DOHH2 (cell line): ENCODE measurements around the gene ZNF862.

ENCODE experiments used
- H3F3A ChIP-seq: fragments of 200-600 bp; sonication (generic), shearing (Covaris generic); 2 replicates; pipeline ENCODE4 v1.6.0; 2016; ENCODE audit warnings: antibody characterized with exemption, mild to moderate bottlenecking; ENCODE audit not compliant: control insufficient read depth, insufficient read depth
- H3K27ac ChIP-seq: fragments of 200-600 bp; sonication (generic); 2 replicates; pipeline ENCODE4 v1.5.1; 2014; ENCODE audit warnings: low read depth, mild to moderate bottlenecking, low read length, moderate library complexity
- H3K27me3 ChIP-seq: fragments of 200-600 bp; sonication (generic); 2 replicates; pipeline ENCODE4 v1.6.1; 2014; ENCODE audit warnings: mild to moderate bottlenecking, low read length, mixed read lengths; ENCODE audit not compliant: control insufficient read depth
- H3K36me3 ChIP-seq: fragments of 200-600 bp; sonication (generic); 2 replicates; pipeline ENCODE4 v1.6.1; 2014; ENCODE audit warnings: mild to moderate bottlenecking, low read length, moderate library complexity, mixed read lengths; ENCODE audit not compliant: control insufficient read depth
- H3K4me1 ChIP-seq: fragments of 200-600 bp; sonication (generic); 2 replicates; pipeline ENCODE4 v1.6.1; 2014; ENCODE audit warnings: mild to moderate bottlenecking, low read length, mixed read lengths; ENCODE audit not compliant: control insufficient read depth
- H3K4me2 ChIP-seq: fragments of 200-600 bp; sonication (generic); 2 replicates; pipeline ENCODE4 v1.6.0; 2014; ENCODE audit warnings: mild to moderate bottlenecking, low read length, moderate library complexity
- H3K4me3 ChIP-seq: fragments of 200-600 bp; sonication (generic); 2 replicates; pipeline ENCODE4 v1.5.1; 2014; ENCODE audit warnings: mild to moderate bottlenecking, low read length, mixed read lengths
- H3K79me2 ChIP-seq: fragments of 200-600 bp; sonication (generic); 2 replicates; pipeline ENCODE4 v1.6.1; 2014; ENCODE audit warnings: mild to moderate bottlenecking, low read length, mixed read lengths; ENCODE audit not compliant: control insufficient read depth
- H3K9me2 ChIP-seq: fragments of 200-600 bp; sonication (generic); replicated peaks from 2 replicates; pipeline ENCODE4 v1.6.1; 2014; ENCODE audit warnings: mild to moderate bottlenecking, low read length, mixed read lengths; ENCODE audit not compliant: control insufficient read depth
- H3K9me3 ChIP-seq: fragments of 200-600 bp; sonication (generic); 2 replicates; pipeline ENCODE4 v1.6.1; 2014; ENCODE audit warnings: antibody characterized with exemption, low read length, mixed read lengths; ENCODE audit not compliant: control insufficient read depth, insufficient read depth
- H4K20me1 ChIP-seq: fragments of 200-600 bp; sonication (generic); 2 replicates; pipeline ENCODE4 v1.6.0; 2014; ENCODE audit warnings: low read depth, mild to moderate bottlenecking, antibody characterized with exemption, low read length, moderate library complexity; ENCODE audit not compliant: control insufficient read depth, insufficient read depth
- CTCF ChIP-seq: fragments of 200-600 bp; sonication (generic); IDR thresholded peaks from one replicate; pipeline ENCODE4 v1.5.1; 2014; ENCODE audit warnings: antibody characterized with exemption, mild to moderate bottlenecking, low read depth, low read length; ENCODE audit not compliant: poor library complexity, severe bottlenecking
- EZH2phosphoT487 ChIP-seq: fragments of 200-600 bp; sonication (generic); IDR thresholded peaks from 2 replicates; pipeline ENCODE4 v1.6.1; 2017; ENCODE audit warnings: borderline replicate concordance, mild to moderate bottlenecking, antibody characterized with exemption, low read length, moderate library complexity, mixed read lengths

Gene ZNF862

DNA sequence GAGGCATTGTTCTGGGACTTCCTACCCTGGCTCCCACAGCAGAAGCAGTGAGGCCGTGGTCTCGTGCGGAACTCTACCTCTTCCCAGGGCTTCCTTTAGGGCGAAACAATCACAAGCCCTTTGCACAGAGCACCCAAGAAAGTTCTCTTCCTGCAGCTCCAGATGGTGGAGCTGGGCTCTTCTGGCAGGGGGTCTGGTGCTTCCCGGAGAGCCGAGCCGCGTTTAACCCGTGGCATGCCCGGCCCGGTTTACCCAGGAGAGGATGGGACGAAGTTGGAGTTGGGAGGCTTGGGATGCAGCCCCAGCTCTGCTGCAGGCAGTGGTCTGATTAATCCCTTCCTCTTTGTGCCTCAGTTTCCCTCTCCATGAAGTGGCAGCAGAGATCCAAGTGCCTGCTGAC, 26.6 kb downstream of the ZNF862 start:
- H3K4me3 ChIP-seq, result no peak overlapping the region
- H3K9me3 ChIP-seq, result no peaks in the 10 kb centered on the region
- no peak for TF ChIP-seq CTCF
- TF ChIP-seq EZH2phosphoT487, result no peak
- H3K27ac ChIP-seq, result no peak overlapping the region
- no peaks in the 10 kb centered on the region; the same call in 1 of the 2 replicates for H3K36me3 ChIP-seq
- no peaks in the 10 kb centered on the region for H3K27me3 ChIP-seq
- no peak overlapping the region for H3K4me2 ChIP-seq
- H3F3A ChIP-seq, result no peaks in the 10 kb centered on the region
- H3K79me2 ChIP-seq, result no peaks in the 10 kb centered on the region
- no peaks in the 10 kb centered on the region for H3K9me2 ChIP-seq
- H4K20me1 ChIP-seq, result no peaks in the 10 kb centered on the region
- H3K4me1 ChIP-seq, result peaks cover 7% of the 10 kb centered on the region; the same call in 1 of the 2 replicates

GRCh38 chr7:149865437-149865836, 27.3 kb downstream of the ZNF862 start:
- no peaks in the 10 kb centered on the region for H3F3A ChIP-seq
- H4K20me1 ChIP-seq, result no peaks in the 10 kb centered on the region
- H3K9me2 ChIP-seq, result no peaks in the 10 kb centered on the region
- no peak overlapping the region for H3K4me2 ChIP-seq
- H3K36me3 ChIP-seq, result peaks cover 3% of the 10 kb centered on the region; the same call in 1 of the 2 replicates
- no peaks in the 10 kb centered on the region for H3K9me3 ChIP-seq
- peaks cover 10% of the 10 kb centered on the region; the same call in 1 of the 2 replicates for H3K4me1 ChIP-seq
- TF ChIP-seq EZH2phosphoT487, result no peak
- no peak for TF ChIP-seq CTCF
- no peak overlapping the region for H3K4me3 ChIP-seq
- no peaks in the 10 kb centered on the region for H3K27me3 ChIP-seq
- no peak overlapping the region for H3K27ac ChIP-seq
- H3K79me2 ChIP-seq, result no peaks in the 10 kb centered on the region

DNA sequence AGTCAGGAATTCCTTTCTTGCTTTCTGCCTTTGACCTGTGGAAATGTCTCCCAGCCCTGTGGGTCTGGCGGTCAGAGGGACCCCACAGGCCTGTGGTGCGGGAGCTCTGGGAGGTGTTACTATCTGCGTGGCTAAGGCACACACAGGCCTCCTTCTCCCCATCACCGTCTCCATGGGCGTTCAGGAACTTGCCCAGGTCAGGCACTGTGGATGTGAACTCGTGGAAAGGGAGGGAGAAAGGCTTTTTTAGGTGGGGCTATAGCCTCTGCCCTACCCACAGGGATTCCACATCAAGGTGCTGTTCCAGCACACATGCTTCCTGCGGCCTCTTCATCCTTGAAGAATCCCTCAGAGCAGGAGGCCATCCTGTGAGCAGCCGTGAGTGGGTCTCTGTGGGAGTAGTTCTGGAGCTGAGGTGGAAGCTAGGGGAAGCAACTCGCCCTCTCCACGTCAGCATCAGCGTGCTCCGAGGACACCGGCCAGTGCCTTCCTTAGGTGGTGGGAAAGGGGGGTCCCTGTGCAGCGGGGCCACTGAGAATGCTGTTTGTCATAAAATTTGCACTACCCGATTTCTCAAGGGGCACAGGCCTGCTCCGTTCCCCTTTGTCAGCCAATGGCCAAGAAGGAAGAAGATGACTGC, 28.1 kb downstream of the ZNF862 start:
- Histone ChIP-seq H3K9me3 (no peaks in the 10 kb centered on the region), H3K9me2 (no peaks in the 10 kb centered on the region), H3F3A (no peaks in the 10 kb centered on the region), H3K27ac (no peak overlapping the region), H3K27me3 (no peaks in the 10 kb centered on the region), H3K4me3 (no peak overlapping the region), H3K4me2 (no peak overlapping the region), H3K79me2 (no peaks in the 10 kb centered on the region), H3K4me1 (peaks cover 13% of the 10 kb centered on the region), H4K20me1 (no peaks in the 10 kb centered on the region; the same call in 1 of the 2 replicates), H3K36me3 (peaks cover 6% of the 10 kb centered on the region)
- TF ChIP-seq CTCF, result no peak
- TF ChIP-seq EZH2phosphoT487, result no peak
